HepG2 (cell line): ENCODE measurements around the gene ZNF33B. TPM values are rescaled to one million over a fixed set of nuclear protein-coding genes. Genes with fewer than 3 reads are reported as not detected.

Experiments
- BORCS8-MEF2B ChIP-seq: sonication (generic); formaldehyde crosslinking; IDR thresholded peaks from 2 replicates; pipeline ENCODE4 v1.8.0; 2022; ENCODE audit warnings: mild to moderate bottlenecking, missing genetic modification reagents
- EHMT2 ChIP-seq: fragments of 200-600 bp; sonication (generic); IDR thresholded peaks from 2 replicates; pipeline ENCODE4 v1.7.0; 2017; ENCODE audit warnings: antibody characterized with exemption, low read depth, low read length, borderline replicate concordance
- FOXA3 ChIP-seq: IDR thresholded peaks from 2 replicates; pipeline ENCODE4 v1.6.1; 2016; ENCODE audit warnings: missing genetic modification reagents, missing compliant biosample characterization
- KAT8 ChIP-seq: IDR thresholded peaks from 2 replicates; pipeline ENCODE4 v1.6.1; 2016; ENCODE audit warnings: missing genetic modification reagents, missing compliant biosample characterization
- MAF1 ChIP-seq: sonication (generic); formaldehyde crosslinking; IDR thresholded peaks from 2 replicates; pipeline ENCODE4 v1.5.0; 2020; ENCODE audit warnings: missing genetic modification reagents, borderline replicate concordance
- RXRB ChIP-seq: IDR thresholded peaks from 2 replicates; pipeline ENCODE4 v1.6.1; 2016; ENCODE audit warnings: borderline replicate concordance, missing genetic modification reagents, missing compliant biosample characterization
- TEAD2 ChIP-seq: sonication (generic); formaldehyde crosslinking; IDR thresholded peaks from 2 replicates; pipeline ENCODE4 v1.9.0; 2021; ENCODE audit warnings: missing genetic modification reagents
- ZNF24 ChIP-seq: fragments of 450-650 bp; IDR thresholded peaks from 2 replicates; pipeline ENCODE4 v1.6.1; 2017; ENCODE audit warnings: antibody characterized with exemption, mild to moderate bottlenecking
- ZNF343 ChIP-seq: sonication (generic); formaldehyde crosslinking; IDR thresholded peaks from 2 replicates; pipeline ENCODE4 v1.4.0; 2020; ENCODE audit warnings: mild to moderate bottlenecking, missing genetic modification reagents
- ZNF816 ChIP-seq: sonication (generic); formaldehyde crosslinking; IDR thresholded peaks from 2 replicates; pipeline ENCODE4 v1.8.0; 2022; ENCODE audit warnings: missing genetic modification reagents, mild to moderate bottlenecking, borderline replicate concordance
- ZSCAN25 ChIP-seq: sonication (generic); formaldehyde crosslinking; IDR thresholded peaks from 2 replicates; pipeline ENCODE4 v1.8.0; 2022; ENCODE audit warnings: mild to moderate bottlenecking, missing genetic modification reagents
- polyA plus RNA-seq, 8 experiments: library from polyadenylated mRNA; depleted of rRNA in 3 of 8; stranded (reverse) in 7 of 8; unstranded in 1 of 8; fragments of >200 nt; fragmentation: Illumina TruSeq in 4 of 8; extraction: Trizol in 4 of 8; gene quantifications; 2 replicates each; pipeline versions ENCODE4 v1.2.1 to v1.2.3, GENCODE V29; 2011 to 2016; ENCODE audit warnings: low read depth in 4 of 8, missing spikeins in 1 of 8, mixed read lengths in 1 of 8; ENCODE audit not compliant: insufficient read depth in 1 of 8
- total RNA-seq, 5 experiments: library from RNA; depleted of rRNA; stranded (reverse); fragments of >200 nt; fragmentation: Illumina TruSeq; extraction: Trizol; gene quantifications; 2 replicates each; pipeline ENCODE4 v1.2.3, GENCODE V29; 2016; ENCODE audit warnings: low read depth in 1 of 5
- TF ChIP-seq, protein P1 (sequence below): sonication (generic); formaldehyde crosslinking; IDR thresholded peaks from 2 replicates; pipeline ENCODE4 v1.9.0; 2022; ENCODE audit warnings: low read depth, missing genetic modification reagents
- TF ChIP-seq, protein P2 (sequence below): sonication (generic); formaldehyde crosslinking; IDR thresholded peaks from 2 replicates; pipeline ENCODE4 v1.4.0; 2020; ENCODE audit warnings: missing genetic modification reagents
- TF ChIP-seq, protein P3 (sequence below): IDR thresholded peaks from 2 replicates; pipeline ENCODE4 v1.6.1; 2016; ENCODE audit warnings: missing biosample characterization, missing genetic modification reagents, low read depth
- TF ChIP-seq, protein P4 (sequence below): sonication (generic); formaldehyde crosslinking; IDR thresholded peaks from 2 replicates; pipeline ENCODE4 v1.4.0; 2020; ENCODE audit warnings: missing genetic modification reagents

Gene ZNF33B
- total and polyA plus RNA-seq, 2 of the 13 experiments (the other 11 are each of a cell fraction or from before 2014, with no cell fraction given), result 18.4 to 23.5 TPM

DNA sequence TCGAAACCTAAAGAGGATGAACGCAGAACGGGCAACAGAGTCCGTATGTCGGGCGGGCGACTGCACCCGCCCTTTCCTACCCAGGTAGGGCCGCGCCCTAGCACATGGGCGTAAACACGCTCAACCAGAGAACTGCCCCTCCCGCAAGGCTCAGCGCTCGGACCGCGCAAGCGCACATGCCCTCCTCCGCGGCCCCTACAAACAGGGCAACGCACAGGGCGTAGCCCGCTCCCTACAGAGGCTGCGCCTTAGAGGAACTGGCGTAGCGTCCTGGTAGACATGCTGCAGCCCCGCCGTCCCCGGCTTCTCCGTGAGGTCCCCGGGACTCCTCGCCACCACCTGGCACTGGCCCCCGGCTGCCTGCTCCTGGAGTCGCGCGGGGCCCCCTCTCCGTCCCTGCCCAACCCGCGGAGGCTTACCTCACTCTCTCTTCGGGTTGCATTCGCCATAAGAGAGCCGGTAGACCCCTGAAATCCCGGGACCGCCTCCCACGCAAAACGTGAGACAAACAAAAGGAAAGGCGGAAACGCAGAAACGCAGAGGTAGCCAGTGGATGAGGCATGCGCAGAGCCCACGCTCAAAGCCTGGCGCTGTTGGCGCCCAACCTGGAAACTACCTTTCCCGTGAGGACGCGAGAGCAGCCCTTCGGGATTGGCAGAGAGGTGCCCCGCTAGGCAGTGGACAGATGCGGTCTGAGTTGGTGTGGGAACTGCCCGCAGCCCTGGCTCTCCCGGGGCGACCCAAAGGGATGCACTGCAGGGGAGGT lies at the start of gene ZNF33B (continued):
- TF ChIP-seq, protein P1, sequence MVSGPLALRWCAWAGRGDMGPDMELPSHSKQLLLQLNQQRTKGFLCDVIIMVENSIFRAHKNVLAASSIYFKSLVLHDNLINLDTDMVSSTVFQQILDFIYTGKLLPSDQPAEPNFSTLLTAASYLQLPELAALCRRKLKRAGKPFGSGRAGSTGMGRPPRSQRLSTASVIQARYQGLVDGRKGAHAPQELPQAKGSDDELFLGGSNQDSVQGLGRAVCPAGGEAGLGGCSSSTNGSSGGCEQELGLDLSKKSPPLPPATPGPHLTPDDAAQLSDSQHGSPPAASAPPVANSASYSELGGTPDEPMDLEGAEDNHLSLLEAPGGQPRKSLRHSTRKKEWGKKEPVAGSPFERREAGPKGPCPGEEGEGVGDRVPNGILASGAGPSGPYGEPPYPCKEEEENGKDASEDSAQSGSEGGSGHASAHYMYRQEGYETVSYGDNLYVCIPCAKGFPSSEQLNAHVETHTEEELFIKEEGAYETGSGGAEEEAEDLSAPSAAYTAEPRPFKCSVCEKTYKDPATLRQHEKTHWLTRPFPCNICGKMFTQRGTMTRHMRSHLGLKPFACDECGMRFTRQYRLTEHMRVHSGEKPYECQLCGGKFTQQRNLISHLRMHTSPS, result peak; percentile 81
- TF ChIP-seq EHMT2, result no peak
- peak; percentile 11; the same call in 1 of the 2 replicates for TF ChIP-seq RXRB (CRISPR knock-in tag)
- peak; percentile 92; the same call in 1 of the 2 replicates for TF ChIP-seq ZNF816 (CRISPR knock-in tag)
- 0 out of 2 replicates have a peak, but pooled peaks have one; percentile 16 for TF ChIP-seq ZNF24
- TF ChIP-seq, protein P2, sequence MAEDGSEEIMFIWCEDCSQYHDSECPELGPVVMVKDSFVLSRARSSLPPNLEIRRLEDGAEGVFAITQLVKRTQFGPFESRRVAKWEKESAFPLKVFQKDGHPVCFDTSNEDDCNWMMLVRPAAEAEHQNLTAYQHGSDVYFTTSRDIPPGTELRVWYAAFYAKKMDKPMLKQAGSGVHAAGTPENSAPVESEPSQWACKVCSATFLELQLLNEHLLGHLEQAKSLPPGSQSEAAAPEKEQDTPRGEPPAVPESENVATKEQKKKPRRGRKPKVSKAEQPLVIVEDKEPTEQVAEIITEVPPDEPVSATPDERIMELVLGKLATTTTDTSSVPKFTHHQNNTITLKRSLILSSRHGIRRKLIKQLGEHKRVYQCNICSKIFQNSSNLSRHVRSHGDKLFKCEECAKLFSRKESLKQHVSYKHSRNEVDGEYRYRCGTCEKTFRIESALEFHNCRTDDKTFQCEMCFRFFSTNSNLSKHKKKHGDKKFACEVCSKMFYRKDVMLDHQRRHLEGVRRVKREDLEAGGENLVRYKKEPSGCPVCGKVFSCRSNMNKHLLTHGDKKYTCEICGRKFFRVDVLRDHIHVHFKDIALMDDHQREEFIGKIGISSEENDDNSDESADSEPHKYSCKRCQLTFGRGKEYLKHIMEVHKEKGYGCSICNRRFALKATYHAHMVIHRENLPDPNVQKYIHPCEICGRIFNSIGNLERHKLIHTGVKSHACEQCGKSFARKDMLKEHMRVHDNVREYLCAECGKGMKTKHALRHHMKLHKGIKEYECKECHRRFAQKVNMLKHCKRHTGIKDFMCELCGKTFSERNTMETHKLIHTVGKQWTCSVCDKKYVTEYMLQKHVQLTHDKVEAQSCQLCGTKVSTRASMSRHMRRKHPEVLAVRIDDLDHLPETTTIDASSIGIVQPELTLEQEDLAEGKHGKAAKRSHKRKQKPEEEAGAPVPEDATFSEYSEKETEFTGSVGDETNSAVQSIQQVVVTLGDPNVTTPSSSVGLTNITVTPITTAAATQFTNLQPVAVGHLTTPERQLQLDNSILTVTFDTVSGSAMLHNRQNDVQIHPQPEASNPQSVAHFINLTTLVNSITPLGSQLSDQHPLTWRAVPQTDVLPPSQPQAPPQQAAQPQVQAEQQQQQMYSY (CRISPR knock-in tag), result no peak
- peak; percentile 69 for TF ChIP-seq FOXA3 (CRISPR knock-in tag)
- TF ChIP-seq, protein P3, sequence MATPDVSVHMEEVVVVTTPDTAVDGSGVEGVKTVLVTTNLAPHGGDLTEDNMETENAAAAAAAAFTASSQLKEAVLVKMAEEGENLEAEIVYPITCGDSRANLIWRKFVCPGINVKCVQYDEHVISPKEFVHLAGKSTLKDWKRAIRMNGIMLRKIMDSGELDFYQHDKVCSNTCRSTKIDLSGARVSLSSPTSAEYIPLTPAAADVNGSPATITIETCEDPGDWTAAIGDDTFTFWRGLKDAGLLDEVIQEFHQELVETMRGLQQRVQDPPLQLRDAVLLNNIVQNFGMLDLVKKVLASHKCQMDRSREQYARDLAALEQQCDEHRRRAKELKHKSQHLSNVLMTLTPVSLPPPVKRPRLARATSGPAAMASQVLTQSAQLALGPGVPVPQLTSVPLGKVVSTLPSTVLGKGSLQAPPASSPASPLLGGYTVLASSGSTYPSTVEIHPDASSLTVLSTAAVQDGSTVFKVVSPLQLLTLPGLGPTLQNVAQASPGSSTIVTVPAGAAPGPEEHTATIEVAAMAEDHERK (CRISPR knock-in tag), result peak; percentile 62; the same call in 1 of the 2 replicates
- TF ChIP-seq ZSCAN25 (CRISPR knock-in tag), result no peak
- TF ChIP-seq TEAD2 (CRISPR knock-in tag), result peak; percentile 80
- TF ChIP-seq MAF1 (CRISPR knock-in tag), result 0 out of 2 replicates have a peak, but pooled peaks have one; percentile 19
- TF ChIP-seq ZNF343 (CRISPR knock-in tag), result peak; percentile 61; the same call in 1 of the 2 replicates
- TF ChIP-seq, protein P4, sequence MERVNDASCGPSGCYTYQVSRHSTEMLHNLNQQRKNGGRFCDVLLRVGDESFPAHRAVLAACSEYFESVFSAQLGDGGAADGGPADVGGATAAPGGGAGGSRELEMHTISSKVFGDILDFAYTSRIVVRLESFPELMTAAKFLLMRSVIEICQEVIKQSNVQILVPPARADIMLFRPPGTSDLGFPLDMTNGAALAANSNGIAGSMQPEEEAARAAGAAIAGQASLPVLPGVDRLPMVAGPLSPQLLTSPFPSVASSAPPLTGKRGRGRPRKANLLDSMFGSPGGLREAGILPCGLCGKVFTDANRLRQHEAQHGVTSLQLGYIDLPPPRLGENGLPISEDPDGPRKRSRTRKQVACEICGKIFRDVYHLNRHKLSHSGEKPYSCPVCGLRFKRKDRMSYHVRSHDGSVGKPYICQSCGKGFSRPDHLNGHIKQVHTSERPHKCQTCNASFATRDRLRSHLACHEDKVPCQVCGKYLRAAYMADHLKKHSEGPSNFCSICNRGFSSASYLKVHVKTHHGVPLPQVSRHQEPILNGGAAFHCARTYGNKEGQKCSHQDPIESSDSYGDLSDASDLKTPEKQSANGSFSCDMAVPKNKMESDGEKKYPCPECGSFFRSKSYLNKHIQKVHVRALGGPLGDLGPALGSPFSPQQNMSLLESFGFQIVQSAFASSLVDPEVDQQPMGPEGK, result peak; percentile 82
- peak; percentile 90 for TF ChIP-seq KAT8 (CRISPR knock-in tag)
- TF ChIP-seq BORCS8-MEF2B (CRISPR knock-in tag), result peak; percentile 74; the same call in 1 of the 2 replicates
- TF ChIP-seq, all 625 proteins: peak for 290
